ENCODE results near the gene ADAMTSL1. TPM values are rescaled to one million over a fixed set of nuclear protein-coding genes. Genes with fewer than 3 reads are reported as not detected.

Gene ADAMTSL1
- total RNA-seq, 1 experiment from 2014 or later, result not detected

GRCh38 chr9:18598969-18599368 lies 125.0 kb downstream of the ADAMTSL1 start:
- ATAC-seq (no peak), DNase-seq (ENCODE audit: low read depth, low spot score) (no peak)
- Histone ChIP-seq H3K4me3 (ENCODE audit: low read depth in 2 of 2, low read length in 2 of 2) (no peak overlapping the region), H3K27ac (ENCODE audit: low read length) (no peak overlapping the region), H3K27me3 (ENCODE audit: control insufficient read depth, insufficient read depth, low read length) (no peaks in the 10 kb centered on the region), H3K4me1 (ENCODE audit: control insufficient read depth, insufficient read depth, low read length) (no peaks in the 10 kb centered on the region), H3K9me3 (ENCODE audit: control insufficient read depth, insufficient read depth, low read depth, low read length) (no peaks in the 10 kb centered on the region), H3K36me3 (ENCODE audit: control insufficient read depth, insufficient read depth, low read length) (no peaks in the 10 kb centered on the region)
- TF ChIP-seq CTCF (IDR thresholded peaks at IDR 0.05) (no peak), SIN3A (IDR thresholded peaks at IDR 0.05; ENCODE audit: borderline replicate concordance, insufficient read depth, low read depth, low read length) (no peak), TCF7L2 (IDR thresholded peaks at IDR 0.05; ENCODE audit: low read depth, low read length) (no peak), REST (IDR thresholded peaks at IDR 0.05; ENCODE audit: insufficient read depth in 1 of 2, low read depth in 2 of 2, low read length in 1 of 2) (no peak), POLR2AphosphoS5 (IDR thresholded peaks at IDR 0.05; ENCODE audit: low read depth, low read length) (no peak)
- in situ Hi-C loops (cut with HindIII; ENCODE audit: low pct_unique_long_range_greater_than_20kb, low sequenced_read_pairs) (no loop called here), intact Hi-C loops (cut with micrococcal nuclease; ENCODE audit: unreplicated experiment) (no loop called here)
- CTCF ChIA-PET, result no interaction called here
- POLR2A ChIA-PET, result no interaction called here
- BruUV-seq (replicated peaks), result no TSS peak

GRCh38 chr9:18601026-18601425 lies 127.1 kb downstream of the ADAMTSL1 start:
- CTCF ChIA-PET, result no interaction called here
- ATAC-seq, result no peak
- Histone ChIP-seq H3K27ac (ENCODE audit: low read length) (no peak overlapping the region), H3K9me3 (ENCODE audit: control insufficient read depth, insufficient read depth, low read depth, low read length) (no peaks in the 10 kb centered on the region), H3K4me1 (ENCODE audit: control insufficient read depth, insufficient read depth, low read length) (no peaks in the 10 kb centered on the region), H3K27me3 (ENCODE audit: control insufficient read depth, insufficient read depth, low read length) (no peaks in the 10 kb centered on the region), H3K36me3 (ENCODE audit: control insufficient read depth, insufficient read depth, low read length) (no peaks in the 10 kb centered on the region), H3K4me3 (ENCODE audit: low read depth in 2 of 2, low read length in 2 of 2) (no peak overlapping the region)
- TF ChIP-seq REST (IDR thresholded peaks at IDR 0.05; ENCODE audit: insufficient read depth in 1 of 2, low read depth in 2 of 2, low read length in 1 of 2), result no peak
- no peak for TF ChIP-seq POLR2AphosphoS5 (IDR thresholded peaks at IDR 0.05; ENCODE audit: low read depth, low read length)
- TF ChIP-seq CTCF (IDR thresholded peaks at IDR 0.05), result no peak
- no peak for TF ChIP-seq TCF7L2 (IDR thresholded peaks at IDR 0.05; ENCODE audit: low read depth, low read length)
- TF ChIP-seq SIN3A (IDR thresholded peaks at IDR 0.05; ENCODE audit: borderline replicate concordance, insufficient read depth, low read depth, low read length), result no peak
- BruUV-seq (replicated peaks), result no TSS peak
- intact Hi-C loops (cut with micrococcal nuclease; ENCODE audit: unreplicated experiment), result no loop called here
- no peak for DNase-seq (ENCODE audit: low read depth, low spot score)
- in situ Hi-C loops (cut with HindIII; ENCODE audit: low pct_unique_long_range_greater_than_20kb, low sequenced_read_pairs), result no loop called here
- POLR2A ChIA-PET, result no interaction called here

All from Panc1 (cell line).